LNCAP (cell line): ENCODE results near the gene LDB3.

Source experiments
- TF ChIP-seq, protein P1 (sequence below): fragments of 450-650 bp; IDR thresholded peaks from 2 replicates; pipeline ENCODE4 v1.5.1; 2017; ENCODE audit warnings: mild to moderate bottlenecking

Gene LDB3

GRCh38 chr10:86715156-86715795 lies 47.0 kb downstream of the LDB3 start:
- TF ChIP-seq, protein P1, sequence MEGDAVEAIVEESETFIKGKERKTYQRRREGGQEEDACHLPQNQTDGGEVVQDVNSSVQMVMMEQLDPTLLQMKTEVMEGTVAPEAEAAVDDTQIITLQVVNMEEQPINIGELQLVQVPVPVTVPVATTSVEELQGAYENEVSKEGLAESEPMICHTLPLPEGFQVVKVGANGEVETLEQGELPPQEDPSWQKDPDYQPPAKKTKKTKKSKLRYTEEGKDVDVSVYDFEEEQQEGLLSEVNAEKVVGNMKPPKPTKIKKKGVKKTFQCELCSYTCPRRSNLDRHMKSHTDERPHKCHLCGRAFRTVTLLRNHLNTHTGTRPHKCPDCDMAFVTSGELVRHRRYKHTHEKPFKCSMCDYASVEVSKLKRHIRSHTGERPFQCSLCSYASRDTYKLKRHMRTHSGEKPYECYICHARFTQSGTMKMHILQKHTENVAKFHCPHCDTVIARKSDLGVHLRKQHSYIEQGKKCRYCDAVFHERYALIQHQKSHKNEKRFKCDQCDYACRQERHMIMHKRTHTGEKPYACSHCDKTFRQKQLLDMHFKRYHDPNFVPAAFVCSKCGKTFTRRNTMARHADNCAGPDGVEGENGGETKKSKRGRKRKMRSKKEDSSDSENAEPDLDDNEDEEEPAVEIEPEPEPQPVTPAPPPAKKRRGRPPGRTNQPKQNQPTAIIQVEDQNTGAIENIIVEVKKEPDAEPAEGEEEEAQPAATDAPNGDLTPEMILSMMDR, result no peak

DNA sequence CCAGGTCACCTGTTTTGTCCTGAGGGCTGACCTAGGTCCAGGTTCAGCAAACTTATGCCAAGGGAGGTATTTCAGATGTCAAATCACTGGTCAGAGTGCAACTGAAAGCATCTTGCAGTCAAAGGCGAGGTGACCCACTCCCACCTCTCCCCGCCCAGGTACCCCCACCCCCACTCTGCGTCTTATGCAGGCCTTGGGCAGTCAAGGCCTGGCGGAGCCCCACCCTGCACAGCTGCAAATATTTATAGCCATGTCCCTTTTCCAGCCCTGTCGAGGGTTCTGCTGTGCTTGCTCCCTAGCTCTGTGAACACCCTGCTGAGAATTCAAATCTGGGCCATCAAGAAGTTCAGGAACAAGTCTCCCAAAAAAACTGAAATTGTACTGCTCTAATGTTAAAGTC lies 47.5 kb downstream of the LDB3 start:
- TF ChIP-seq, protein P1, result no peak

DNA sequence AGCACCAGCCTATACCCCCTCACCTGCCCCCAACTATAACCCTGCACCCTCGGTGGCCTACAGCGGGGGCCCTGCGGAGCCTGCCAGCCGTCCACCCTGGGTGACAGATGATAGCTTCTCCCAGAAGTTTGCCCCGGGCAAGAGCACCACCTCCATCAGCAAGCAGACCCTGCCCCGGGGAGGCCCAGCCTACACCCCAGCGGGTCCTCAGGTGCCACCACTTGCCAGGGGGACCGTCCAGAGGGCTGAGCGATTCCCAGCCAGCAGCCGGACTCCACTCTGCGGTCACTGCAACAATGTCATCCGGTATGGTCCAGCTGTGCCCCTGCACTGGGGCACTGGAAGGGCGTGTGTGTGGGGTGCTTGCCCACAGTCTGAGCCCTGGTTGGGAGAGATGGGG lies 48.2 kb downstream of the LDB3 start:
- TF ChIP-seq, protein P1, result no peak

- TF ChIP-seq, protein P1, result no peak
Measured at GRCh38 chr10:86718556-86718955, 50.2 kb downstream of the LDB3 start.

DNA sequence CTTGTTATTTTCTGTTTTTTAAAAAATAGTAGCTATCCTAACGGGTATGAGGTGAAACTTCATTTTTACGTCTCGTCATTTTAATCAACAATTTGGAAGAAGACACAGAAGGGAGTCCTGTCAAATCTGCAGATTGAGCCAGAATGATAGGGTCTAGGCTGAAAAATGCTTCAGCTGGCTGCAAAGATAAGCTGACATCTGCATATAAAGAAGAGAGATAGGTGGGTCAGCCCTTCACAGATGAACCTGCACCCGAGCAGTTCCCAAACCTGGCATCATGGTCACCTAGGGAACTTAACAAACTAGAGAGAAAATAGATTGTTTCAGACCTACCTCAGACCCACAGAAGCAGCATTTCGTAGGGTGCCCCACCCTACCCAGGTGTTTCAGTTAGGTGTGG lies 52.9 kb downstream of the LDB3 start:
- TF ChIP-seq, protein P1, result no peak

GRCh38 chr10:86723009-86723408 lies 54.7 kb downstream of the LDB3 start:
- TF ChIP-seq, protein P1, result no peak

- TF ChIP-seq, protein P1, result no peak
Measured at GRCh38 chr10:86724445-86724844, 56.1 kb downstream of the LDB3 start.
